NCI-H345 treated with DMSO at 0.1 percent for 48 hours (cell line): Measurements from ENCODE around the gene TBL1XR1.

Experiments used
- DNase-seq: peaks from one replicate; lab custom pipeline; 2025; ENCODE audit not compliant: unreplicated experiment; lab: John Stamatoyannopoulos, UW

TBL1XR1 gene

DNA sequence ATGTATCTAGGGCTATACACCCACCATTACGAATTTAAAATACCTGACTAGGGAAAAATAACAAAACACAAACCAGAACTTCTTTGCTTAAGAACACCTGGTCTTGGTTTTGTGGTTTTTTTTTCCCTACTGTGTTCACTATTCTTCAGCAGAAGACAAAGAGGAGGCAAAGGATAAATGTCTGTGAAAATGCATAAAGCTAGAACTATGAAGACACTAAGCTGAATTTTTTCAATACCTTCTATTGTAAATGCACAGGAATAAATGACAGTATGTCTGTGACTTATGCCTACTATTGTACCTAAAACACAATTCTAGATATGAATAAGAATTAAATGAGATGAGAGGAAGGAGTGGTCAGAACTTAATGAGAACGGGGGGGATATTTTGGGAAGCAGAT lies 86.9 kb downstream of the TBL1XR1 start:
- no peak for DNase-seq

DNA sequence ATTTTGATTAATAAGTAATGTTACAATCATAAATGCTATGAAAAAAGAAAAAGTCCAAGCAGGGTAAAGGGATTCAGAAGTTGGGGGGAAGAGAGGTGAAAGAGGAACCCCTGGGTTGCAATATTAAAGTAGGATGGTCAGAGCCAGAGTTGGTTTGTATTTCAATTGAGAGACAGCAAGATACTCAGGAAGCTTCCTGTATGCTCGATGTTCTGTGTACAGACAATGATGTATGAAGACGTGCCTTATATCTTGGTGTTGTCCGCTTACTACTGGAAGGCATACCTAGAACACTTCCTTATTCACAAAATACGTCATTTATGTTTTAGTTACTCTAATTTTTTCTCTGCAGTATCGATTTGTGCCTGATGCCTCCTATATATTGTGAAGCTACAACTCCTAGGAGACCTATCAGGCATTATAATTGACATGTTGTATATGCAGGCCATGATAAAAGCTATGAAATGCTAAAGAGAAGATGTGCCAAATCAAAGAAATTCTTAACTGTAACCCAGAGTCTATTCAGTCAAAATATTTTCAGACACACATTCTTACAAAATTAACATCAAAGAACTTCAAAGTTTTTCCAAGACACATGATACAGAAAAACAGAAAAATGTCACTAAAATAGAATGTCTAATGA lies 87.5 kb downstream of the TBL1XR1 start:
- no peak for DNase-seq

DNA sequence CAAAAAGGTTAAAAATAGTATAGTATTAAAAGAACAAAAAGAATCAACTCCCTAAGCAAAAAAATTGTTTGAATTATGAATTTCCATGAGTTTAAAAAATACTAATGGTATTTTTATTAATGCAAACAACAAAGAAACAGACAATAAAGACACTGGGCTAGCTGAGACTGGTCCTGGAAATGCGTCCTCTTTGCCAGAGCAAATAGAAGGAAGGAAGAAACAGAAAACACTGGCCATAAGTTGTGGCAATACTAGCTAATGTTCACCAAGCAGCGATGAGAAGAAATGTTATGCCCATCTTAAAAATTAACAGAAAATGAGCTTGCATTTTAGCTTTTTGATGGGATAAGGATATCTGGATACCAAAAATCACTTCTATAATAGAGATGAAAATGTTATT lies 88.6 kb downstream of the TBL1XR1 start:
- no peak for DNase-seq

DNA sequence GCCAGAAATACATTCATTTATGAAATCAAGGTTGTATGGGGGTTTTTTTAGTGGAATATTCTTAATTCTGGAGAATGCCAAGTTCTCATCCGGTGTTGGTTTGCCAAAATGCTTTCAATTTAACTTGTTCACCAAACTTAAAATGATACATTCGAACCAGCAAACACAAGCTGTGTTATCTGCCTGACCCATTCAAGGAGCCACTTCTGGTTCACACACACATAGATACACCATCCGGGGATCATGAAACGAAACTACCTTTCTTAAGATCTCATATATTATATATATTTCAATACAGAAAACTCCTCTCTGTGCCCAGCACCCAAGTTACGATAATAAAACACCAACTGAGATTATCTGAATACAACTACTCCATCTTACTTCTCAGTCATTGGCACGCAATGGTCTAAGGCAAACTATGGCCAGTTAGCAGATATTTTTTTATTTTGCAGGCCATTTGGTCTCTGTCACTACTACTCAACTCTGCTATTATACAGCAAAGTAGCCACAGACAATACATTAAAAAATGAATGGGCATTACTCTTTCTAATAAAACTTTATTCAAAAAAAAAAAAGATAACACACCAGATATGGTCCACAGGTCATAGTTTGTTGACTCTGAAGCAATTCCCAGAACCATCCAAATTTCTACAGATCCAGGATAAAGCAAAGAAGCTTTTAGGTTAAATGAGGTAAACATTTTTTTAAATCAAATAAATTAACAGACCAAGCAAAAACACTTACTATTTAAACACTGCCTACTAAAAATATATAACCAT lies 89.6 kb downstream of the TBL1XR1 start:
- DNase-seq: no peak

DNA sequence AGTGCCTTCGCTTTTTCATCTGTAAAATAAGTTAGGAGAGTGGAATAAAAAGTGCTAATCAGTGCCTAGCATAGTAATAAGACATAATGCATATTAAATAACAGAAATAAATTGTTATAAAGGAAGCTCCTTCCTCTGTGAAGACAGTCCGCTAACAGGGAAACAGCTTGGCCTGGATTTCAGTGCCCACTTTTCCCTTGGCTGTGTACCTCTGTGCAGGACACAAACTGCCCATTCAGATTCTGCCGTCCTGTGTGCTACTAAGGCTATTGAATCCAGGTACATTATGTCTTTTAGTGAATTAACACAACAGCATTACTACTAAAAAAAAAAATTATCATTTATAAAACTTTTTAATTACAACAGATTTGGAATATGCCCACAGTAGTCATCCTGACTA lies 90.7 kb downstream of the TBL1XR1 start:
- DNase-seq: no peak

DNA sequence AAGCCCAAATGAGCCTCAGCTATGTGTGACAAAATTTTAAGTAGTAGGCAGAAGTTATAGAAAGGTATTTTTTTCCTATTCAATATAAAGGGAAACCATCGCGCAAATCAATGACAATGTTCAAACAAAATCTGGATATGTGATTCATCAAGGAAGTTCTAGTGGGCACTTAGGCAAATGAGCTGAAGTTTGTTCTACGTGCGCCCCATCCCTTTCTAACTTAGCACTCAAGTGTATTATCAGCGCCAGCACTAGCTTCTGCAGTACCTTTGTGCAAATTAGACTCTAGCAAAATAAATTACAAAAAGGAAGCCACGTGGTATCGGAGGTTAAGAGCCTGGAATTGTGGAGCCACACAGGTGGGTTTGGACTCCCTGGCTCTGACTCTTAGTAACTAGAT lies 91.1 kb downstream of the TBL1XR1 start:
- no peak for DNase-seq

DNA sequence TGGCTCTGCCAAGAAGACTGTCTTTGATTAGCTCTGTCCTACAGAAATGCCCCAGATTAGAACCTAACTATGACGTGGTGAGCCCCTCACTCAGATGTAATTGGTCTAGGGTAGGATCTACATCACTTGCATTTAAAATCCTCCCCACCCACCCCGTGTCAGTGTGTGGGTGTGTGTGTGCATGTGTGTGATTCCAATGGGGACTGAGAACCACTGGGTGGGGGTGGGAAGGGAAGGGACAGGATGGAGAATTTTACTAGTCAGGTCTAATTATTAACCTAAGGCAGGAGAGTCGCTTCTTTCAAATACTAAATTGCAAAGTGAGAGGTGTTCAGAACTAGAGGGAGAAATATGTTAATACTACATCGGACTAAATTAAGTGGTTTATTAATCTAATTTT lies 91.7 kb downstream of the TBL1XR1 start:
- DNase-seq: no peak

DNA sequence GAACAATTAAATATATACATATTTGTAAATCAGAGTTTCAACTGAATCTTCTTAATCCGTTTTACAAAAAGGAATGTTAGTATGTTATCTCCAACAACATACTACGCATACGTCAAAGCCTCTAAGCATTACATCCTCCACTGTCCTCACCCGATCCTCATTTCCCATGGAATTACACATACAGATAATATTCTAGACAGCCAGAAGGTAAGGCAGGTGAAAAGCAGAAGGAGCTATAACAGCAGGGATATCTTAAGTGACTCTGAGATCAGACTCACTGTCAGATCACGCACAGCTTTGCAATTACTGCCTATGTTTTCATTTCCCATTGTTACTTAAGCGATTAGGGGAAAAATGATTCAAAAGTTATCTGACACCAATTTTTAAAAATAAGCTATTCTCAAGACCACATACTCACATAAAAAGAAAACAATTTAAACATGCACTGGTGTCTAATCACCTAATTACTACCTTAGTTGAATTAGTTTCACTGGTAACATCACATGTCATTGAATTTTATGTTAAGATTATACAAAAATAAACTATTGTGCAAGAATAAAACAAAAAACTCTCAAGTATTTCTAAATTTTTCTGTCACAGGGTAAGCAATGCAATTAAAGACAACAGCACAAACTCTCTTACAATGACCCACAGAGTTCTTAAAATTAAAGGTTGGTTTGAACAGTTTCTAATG lies 92.8 kb downstream of the TBL1XR1 start:
- DNase-seq: no peak

DNA sequence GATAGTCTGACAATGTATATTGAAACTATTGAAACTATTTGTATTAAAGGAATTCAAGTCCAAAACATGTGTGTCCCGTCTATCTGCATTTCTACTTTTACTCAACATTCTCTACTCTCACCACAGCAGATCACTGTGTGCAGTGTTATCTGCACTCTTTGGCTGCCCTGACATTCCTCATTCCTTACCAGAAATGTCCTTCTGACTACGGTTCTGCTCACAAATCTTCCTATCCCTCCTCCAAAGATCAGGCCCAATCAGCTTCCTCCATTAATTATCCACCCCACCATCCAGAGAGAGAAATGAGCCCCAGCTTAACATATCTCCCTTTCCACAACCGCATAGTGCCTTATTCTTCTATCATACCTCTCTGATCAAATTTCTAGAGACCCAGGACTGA lies 94.7 kb downstream of the TBL1XR1 start:
- no peak for DNase-seq

DNA sequence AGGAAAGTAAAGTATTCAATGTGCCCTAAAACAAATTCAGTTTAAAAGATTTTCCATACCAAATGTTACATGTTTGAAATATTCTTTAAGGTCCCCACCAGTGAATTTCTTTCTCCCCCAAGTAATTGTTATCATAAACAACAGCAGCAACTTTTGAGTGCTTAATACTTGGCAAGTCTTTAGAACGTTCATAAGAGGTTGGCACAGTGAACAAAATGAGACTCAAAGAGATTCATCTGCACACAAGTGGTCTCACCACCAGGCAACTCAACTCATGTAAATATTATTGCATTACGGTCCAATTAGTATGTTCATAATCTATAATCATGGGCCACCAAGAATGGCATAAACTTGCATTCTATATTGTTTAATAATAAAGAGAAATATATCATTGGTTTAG lies 98.7 kb downstream of the TBL1XR1 start:
- no peak for DNase-seq

DNA sequence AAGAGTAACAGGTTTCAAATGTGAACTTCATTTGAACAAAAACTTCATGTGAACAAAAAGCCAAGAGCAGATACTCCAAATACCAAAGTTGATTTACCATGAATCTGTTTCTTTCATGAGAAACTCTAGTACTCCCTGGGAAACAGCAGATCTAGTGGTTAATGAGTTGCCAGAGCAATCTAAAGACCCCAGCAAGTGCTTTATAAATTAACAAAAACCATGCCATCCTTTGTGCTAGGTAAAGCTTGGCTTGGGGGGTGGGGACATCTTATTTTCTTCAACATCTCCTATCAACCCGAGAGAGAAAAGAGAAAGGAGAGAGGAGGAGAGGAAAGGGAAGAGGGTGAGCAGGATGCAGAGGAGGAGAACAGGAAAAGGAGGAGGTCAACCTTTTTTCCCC lies 100.7 kb downstream of the TBL1XR1 start:
- DNase-seq: no peak

DNA sequence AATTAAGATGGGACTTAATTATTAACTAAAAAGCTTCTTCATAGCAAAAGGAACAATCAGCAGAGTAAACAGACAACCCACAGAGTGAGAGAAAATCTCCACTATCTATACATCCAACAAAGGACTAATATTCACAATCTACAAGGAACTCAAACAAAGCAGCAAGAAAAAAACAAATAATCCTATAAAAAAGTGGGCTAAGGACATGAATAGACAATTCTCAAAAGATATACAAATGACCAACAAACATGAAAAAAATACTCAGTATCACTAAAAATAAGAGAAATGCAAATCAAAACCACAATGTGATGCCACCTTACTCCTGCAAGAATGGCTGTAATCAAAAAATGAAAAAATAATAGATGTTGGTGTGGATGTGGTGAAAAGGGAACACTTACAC lies 103.3 kb downstream of the TBL1XR1 start:
- DNase-seq: no peak

DNA sequence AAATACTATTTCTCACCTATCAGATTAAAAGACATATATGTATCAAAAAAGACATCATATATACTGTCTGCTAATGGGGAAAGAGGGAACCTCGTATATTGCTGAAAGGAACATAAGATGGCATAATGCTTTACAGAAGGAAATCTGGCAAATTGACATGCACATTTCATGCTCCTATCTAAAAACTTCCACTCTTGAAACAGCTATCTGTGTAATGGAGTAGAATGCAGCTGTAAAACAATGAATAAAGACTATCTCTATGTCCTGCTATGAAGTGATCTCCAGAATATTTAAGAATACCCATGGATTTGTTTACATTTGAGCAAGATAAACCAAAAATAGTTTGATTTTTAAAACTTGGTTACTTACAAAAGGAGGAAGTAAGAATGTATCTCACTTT lies 107.4 kb downstream of the TBL1XR1 start:
- no peak for DNase-seq

DNA sequence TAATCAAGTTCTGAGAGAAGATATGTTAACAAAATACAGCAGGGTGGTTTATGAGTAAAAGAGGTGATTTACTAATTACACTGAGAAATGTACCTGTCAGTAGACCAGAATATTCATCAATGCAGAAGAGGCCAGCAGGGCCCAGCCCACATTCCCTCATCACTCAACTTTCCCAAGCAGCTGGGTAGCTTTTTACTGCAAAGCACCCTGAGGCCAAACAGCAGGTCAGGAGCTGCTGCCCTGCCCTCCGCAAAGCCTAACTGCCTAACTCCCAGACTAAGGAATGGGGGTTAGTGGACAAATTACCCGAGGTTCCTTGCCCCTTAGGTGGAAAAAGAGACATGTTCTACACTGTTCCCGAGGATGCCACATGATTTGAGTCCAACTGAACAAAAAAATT lies 108.2 kb downstream of the TBL1XR1 start:
- DNase-seq: no peak

DNA sequence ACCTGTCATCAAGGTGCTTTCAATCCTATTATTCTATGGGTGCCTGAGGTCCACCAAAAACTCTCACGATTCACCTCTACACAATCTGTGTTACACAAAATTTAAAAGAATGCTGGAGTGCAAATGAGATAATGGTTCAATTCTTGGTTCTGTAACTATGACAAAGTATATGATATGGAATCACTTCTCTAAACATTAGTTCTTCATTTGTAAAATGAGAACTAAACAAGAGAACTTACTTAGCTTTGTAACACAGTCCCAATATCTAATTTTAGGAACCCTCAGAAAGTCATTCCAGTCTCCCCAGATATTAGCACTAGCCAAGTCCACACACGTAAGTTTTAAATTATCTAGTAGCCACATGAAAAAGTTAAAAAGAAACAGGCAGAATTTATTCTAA lies 111.5 kb downstream of the TBL1XR1 start:
- DNase-seq: no peak

DNA sequence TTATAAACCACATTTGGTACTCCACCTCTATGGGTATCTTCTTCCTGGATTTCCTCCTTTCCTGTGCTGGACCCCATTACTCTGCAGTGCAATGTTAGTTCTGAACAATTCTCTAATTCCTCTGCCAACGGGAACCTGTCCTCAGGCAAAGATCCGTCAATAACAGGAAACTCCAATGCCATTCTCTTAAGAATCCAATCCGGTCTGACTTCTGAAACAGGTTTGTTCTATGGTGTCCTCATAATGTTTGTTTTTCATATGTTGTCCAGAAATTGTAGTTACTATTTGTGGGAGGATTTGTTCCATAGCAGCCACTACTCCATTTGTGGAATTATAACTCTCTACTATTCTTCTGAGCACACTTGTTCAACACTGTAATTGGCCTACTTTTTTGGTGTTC lies 112.7 kb downstream of the TBL1XR1 start:
- no peak for DNase-seq

DNA sequence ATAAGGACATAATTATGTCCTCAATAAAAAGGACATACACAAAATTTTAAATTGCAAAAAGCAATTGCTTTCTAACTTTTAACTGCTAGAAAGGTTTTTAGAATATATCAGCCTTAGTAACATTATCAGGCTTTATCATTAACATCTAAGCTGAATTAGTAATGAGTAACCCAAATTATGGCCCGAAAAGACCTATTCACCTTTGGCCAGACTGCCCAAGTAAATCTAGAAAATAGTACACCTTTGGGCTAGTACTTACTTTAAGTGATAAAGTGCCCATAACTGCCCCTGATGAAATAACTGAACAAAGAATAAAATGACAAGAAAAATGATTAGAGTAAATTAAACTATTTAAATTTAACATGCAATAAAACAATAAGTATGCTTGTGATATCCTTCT lies 117.2 kb downstream of the TBL1XR1 start:
- DNase-seq: no peak

DNA sequence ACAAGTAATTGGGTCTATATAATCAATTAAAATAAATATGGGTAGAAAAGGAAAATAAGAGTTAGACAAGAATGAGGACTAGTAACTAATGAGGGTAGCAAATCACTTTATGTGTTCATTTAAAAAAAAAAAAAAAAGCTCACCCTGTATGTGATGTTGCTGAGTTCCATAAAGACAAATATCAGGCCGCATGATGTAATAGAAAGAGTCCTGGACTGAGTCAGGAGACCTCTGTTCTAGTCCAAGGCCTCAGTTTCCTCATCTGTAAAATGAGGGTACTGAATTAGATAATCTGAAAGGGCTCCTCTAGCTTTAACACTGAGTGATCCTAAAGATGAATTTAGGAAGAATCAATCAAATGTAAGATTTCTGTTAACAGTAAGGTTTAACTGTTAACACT lies 117.6 kb downstream of the TBL1XR1 start:
- no peak for DNase-seq

DNA sequence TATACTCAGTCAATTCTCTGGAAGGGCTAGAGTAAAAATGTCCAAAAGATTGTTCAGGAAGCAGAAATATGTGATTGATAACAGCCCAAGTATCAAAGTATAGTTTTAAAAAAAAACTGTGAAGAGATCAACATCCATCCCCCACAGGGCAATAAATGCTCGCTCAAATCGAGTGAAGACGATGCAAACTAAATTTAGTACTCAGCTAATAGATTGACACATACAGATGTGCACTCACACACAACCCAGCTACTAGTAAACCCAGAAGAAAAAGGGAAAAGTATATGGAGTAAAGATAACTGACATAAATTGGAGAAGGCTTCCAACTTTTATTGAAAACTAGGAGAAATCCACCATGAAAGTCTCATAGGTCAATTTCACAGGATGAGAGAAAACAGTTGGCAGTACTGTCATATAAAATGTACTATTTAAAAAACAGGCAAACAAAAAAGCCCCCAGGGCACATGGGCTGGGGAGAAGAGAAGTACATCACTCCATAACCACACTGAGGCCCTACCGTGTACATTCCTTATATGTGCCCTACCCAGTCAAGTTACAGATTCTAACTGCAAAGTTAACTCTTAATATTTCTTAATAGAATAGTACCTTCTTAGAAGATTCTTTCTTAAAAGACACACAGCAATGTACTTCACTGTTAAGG lies 125.7 kb downstream of the TBL1XR1 start:
- no peak for DNase-seq

DNA sequence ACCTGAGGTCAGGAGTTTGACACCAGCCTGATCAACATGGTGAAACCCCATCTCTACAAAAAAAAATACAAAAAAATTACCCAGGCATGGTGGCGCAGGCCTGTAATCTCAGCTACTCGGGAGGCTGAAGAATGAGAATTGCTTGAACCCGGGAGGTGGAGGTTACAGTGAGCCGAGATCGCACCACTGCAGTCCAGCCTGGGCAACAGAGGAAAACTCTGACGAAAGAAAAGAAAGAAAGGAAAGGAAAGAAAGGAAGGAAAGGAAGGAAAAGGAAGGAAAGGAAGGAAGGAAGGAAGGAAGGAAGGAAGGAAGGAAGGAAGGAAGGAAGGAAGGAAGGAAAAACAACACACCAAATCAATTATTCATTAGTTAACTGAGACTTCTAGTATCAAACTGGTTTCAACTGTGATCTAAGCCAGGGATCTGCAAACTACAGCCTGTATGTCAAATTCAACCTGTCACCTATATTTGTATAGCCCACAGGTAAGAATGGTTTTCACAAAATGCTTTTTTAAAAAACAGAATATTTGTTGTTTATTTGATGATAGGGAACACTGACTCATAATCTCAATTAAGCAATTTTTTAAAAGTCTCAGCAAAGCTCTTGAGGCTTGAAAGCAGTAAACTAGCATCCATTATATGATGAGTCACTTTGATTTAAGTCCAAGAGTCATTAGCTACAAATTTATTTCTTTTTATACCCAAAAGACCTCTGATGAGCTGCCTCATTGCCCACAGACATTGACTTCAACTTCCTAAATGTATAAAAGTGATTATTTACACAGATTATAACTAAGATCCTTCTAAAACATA lies 127.6 kb downstream of the TBL1XR1 start:
- DNase-seq: no peak

DNA sequence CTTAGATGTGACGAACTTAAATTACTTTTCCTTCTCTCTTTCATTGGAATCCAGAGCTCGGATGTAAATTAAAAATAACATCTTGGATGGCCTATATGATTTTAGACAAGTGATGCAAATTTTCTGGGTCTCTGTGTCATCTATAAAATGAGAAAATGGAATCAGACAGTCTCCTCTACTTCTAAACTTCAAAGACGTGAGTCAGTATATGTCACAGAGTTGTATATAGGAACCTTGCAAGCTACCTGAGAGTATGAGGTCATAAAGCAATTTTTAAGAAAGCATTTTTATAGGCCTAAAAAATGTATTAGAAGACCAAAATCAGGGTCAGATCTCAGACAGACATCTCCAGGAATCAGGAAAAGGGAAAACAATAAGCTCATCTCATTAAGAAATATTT lies 128.3 kb downstream of the TBL1XR1 start:
- no peak for DNase-seq
